Thyroid gland (tissue), 4 donors: ENCODE data around the gene KBTBD12.

Experiments used
- POLR2A ChIP-seq, 2 donors: fragments of 450-650 bp; IDR thresholded peaks; one replicate each; pipeline ENCODE4 v1.6.1; 2017; ENCODE audit warnings: antibody characterized with exemption in 2 of 2, mild to moderate bottlenecking in 2 of 2, moderate library complexity in 1 of 2
- TF ChIP-seq, protein P1 (sequence below), 6 experiments: fragments of 200-600 bp in 3 of 6; fragments of 450-650 bp in 3 of 6; sonication (generic) in 3 of 6; IDR thresholded peaks; one replicate each; pipeline ENCODE4 v1.5.1; 2016 to 2019; ENCODE audit warnings: antibody characterized with exemption in 6 of 6, mild to moderate bottlenecking in 2 of 6, inconsistent platforms in 1 of 6, moderate library complexity in 1 of 6

GRCh38 chr3:128033102-128033501, 118.1 kb downstream of the KBTBD12 start:
- TF ChIP-seq, protein P1, sequence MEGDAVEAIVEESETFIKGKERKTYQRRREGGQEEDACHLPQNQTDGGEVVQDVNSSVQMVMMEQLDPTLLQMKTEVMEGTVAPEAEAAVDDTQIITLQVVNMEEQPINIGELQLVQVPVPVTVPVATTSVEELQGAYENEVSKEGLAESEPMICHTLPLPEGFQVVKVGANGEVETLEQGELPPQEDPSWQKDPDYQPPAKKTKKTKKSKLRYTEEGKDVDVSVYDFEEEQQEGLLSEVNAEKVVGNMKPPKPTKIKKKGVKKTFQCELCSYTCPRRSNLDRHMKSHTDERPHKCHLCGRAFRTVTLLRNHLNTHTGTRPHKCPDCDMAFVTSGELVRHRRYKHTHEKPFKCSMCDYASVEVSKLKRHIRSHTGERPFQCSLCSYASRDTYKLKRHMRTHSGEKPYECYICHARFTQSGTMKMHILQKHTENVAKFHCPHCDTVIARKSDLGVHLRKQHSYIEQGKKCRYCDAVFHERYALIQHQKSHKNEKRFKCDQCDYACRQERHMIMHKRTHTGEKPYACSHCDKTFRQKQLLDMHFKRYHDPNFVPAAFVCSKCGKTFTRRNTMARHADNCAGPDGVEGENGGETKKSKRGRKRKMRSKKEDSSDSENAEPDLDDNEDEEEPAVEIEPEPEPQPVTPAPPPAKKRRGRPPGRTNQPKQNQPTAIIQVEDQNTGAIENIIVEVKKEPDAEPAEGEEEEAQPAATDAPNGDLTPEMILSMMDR (IDR thresholded peaks at IDR 0.05): no peak
- no peak for TF ChIP-seq POLR2A (IDR thresholded peaks at IDR 0.05)
